ENCODE measurements around the gene PHKB. TPM values are rescaled to one million over a fixed set of nuclear protein-coding genes. Genes with fewer than 3 reads are reported as not detected.

The PHKB gene
- polyA plus RNA-seq, 1 donor from 2014 or later: 99.5 TPM

DNA sequence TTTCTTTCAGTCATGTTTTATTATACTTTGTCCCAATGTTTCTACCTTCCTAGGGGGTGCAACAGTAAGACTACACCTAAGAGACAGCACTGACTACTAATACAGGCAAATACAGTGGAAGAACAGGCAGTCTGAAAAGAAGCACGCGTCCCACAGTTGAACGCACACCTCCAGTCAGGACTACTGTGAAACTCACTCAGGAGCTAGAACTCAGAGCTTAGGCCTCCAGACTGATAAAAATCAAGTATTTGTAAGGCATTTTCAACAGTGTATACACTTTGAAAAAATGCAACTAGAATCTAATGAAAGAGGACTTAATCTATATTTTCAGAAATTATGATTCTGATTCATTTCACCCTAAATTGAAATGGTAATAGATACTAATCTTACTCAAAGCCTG lies 14.7 kb upstream of the PHKB start:
- TF ChIP-seq POLR2AphosphoS5 (IDR thresholded peaks at IDR 0.05) (no peak), MXI1 (conservative IDR thresholded peaks at IDR 0.05; ENCODE audit: poor library complexity, severe bottlenecking) (no peak)
- Histone ChIP-seq H3F3A (ENCODE audit: insufficient read depth, low read length, poor library complexity, severe bottlenecking) (no peaks in the 10 kb centered on the region), H3K9ac (ENCODE audit: low read length) (no peak overlapping the region), H3K4me3 (ENCODE audit: low read length) (no peak overlapping the region), H3K36me3 (ENCODE audit: insufficient read depth, low read length) (peaks cover 8% of the 10 kb centered on the region), H2AFZ (ENCODE audit: low read depth, low read length) (no peak overlapping the region), H3K27ac (ENCODE audit: low read length) (no peak overlapping the region), H3K9me3 (ENCODE audit: low read length) (no peaks in the 10 kb centered on the region), H3K27me3 (ENCODE audit: insufficient read depth, low read depth, low read length) (no peaks in the 10 kb centered on the region), H3K4me2 (ENCODE audit: low read length) (no peak overlapping the region), H4K20me1 (ENCODE audit: insufficient read depth) (no peaks in the 10 kb centered on the region), H3K79me2 (replicated peaks; ENCODE audit: insufficient read depth, low read length) (peaks cover 12% of the 10 kb centered on the region), H3K9me2 (ENCODE audit: insufficient read depth, low read length) (no peaks in the 10 kb centered on the region)

- no peak overlapping the region for H3K4me3 ChIP-seq (ENCODE audit: low read length)
- H3K4me2 ChIP-seq (ENCODE audit: low read length): no peak overlapping the region
- no peaks in the 10 kb centered on the region for H3K9me2 ChIP-seq (ENCODE audit: insufficient read depth, low read length)
- no peak overlapping the region for H2AFZ ChIP-seq (ENCODE audit: low read depth, low read length)
- H3K36me3 ChIP-seq (ENCODE audit: insufficient read depth, low read length): peaks cover 7% of the 10 kb centered on the region
- no peak overlapping the region for H3K9ac ChIP-seq (ENCODE audit: low read length)
- no peaks in the 10 kb centered on the region for H4K20me1 ChIP-seq (ENCODE audit: insufficient read depth)
- H3K27me3 ChIP-seq (ENCODE audit: insufficient read depth, low read depth, low read length): no peaks in the 10 kb centered on the region
- no peaks in the 10 kb centered on the region for H3F3A ChIP-seq (ENCODE audit: insufficient read depth, low read length, poor library complexity, severe bottlenecking)
- H3K79me2 ChIP-seq (replicated peaks; ENCODE audit: insufficient read depth, low read length): peaks cover 10% of the 10 kb centered on the region
- no peak overlapping the region for H3K27ac ChIP-seq (ENCODE audit: low read length)
- no peaks in the 10 kb centered on the region for H3K9me3 ChIP-seq (ENCODE audit: low read length)
- TF ChIP-seq CTCF (IDR thresholded peaks at IDR 0.05; ENCODE audit: poor library complexity, severe bottlenecking): no peak
- TF ChIP-seq EP300 (conservative IDR thresholded peaks at IDR 0.05; ENCODE audit: poor library complexity, severe bottlenecking): no peak
- no peak for TF ChIP-seq REST (IDR thresholded peaks at IDR 0.05; ENCODE audit: borderline replicate concordance)
- TF ChIP-seq EZH2 (IDR thresholded peaks at IDR 0.05; ENCODE audit: borderline replicate concordance, insufficient read depth, low read length, poor library complexity, severe bottlenecking): no peak
- TF ChIP-seq MXI1 (conservative IDR thresholded peaks at IDR 0.05; ENCODE audit: poor library complexity, severe bottlenecking): no peak
- TF ChIP-seq RAD21 (conservative IDR thresholded peaks at IDR 0.05): no peak
- TF ChIP-seq POLR2AphosphoS5 (IDR thresholded peaks at IDR 0.05): no peak
These were observed 12.1 kb upstream of the PHKB start for GRCh38 chr16:47448830-47449575.

DNA sequence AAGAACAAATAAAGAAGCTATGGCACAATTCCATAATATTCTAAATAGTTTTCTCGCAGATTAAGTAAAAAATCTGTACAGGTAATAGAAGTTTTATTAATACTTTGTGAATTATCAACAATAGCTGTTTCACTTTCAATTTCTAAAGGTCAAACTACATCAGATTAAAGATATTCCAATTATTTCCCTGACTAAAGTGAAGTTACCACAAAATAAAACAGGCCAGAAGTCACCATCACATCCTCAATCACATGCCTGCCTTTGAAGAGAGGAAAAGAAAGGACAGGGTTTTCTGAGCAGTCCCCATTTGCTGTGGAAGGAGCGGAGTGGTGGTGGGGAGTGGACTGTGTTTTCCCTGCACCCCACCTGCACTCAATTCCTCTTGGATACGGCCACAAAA lies 11.3 kb upstream of the PHKB start:
- Histone ChIP-seq H3K4me3 (ENCODE audit: low read length) (no peak overlapping the region), H3K36me3 (ENCODE audit: insufficient read depth, low read length) (peaks cover 7% of the 10 kb centered on the region), H3F3A (ENCODE audit: insufficient read depth, low read length, poor library complexity, severe bottlenecking) (no peaks in the 10 kb centered on the region), H3K9me3 (ENCODE audit: low read length) (no peaks in the 10 kb centered on the region), H3K9ac (ENCODE audit: low read length) (no peak overlapping the region), H3K9me2 (ENCODE audit: insufficient read depth, low read length) (no peaks in the 10 kb centered on the region), H4K20me1 (ENCODE audit: insufficient read depth) (no peaks in the 10 kb centered on the region), H2AFZ (ENCODE audit: low read depth, low read length) (no peak overlapping the region), H3K4me2 (ENCODE audit: low read length) (no peak overlapping the region), H3K27me3 (ENCODE audit: insufficient read depth, low read depth, low read length) (no peaks in the 10 kb centered on the region), H3K27ac (ENCODE audit: low read length) (no peak overlapping the region), H3K79me2 (replicated peaks; ENCODE audit: insufficient read depth, low read length) (peaks cover 6% of the 10 kb centered on the region)
- TF ChIP-seq TAF1 (IDR thresholded peaks at IDR 0.05; ENCODE audit: low read depth): no peak
- TF ChIP-seq REST (IDR thresholded peaks at IDR 0.05; ENCODE audit: borderline replicate concordance): no peak
- no peak for TF ChIP-seq EZH2 (IDR thresholded peaks at IDR 0.05; ENCODE audit: borderline replicate concordance, insufficient read depth, low read length, poor library complexity, severe bottlenecking)
- TF ChIP-seq EP300 (conservative IDR thresholded peaks at IDR 0.05; ENCODE audit: poor library complexity, severe bottlenecking): no peak
- no peak for TF ChIP-seq POLR2AphosphoS5 (IDR thresholded peaks at IDR 0.05)
- no peak for TF ChIP-seq CTCF (IDR thresholded peaks at IDR 0.05; ENCODE audit: poor library complexity, severe bottlenecking)
- no peak for TF ChIP-seq SMC3 (conservative IDR thresholded peaks at IDR 0.05; ENCODE audit: poor library complexity)
- TF ChIP-seq RAD21 (conservative IDR thresholded peaks at IDR 0.05): no peak
- TF ChIP-seq MXI1 (conservative IDR thresholded peaks at IDR 0.05; ENCODE audit: poor library complexity, severe bottlenecking): no peak
